CD4-positive, alpha-beta T cell treated with Interleukin-15 for 4 hours (primary cell): ENCODE measurements around the gene PTPRD.

Experiments used
- DNase-seq: peaks from one replicate; pipeline ENCODE4 v3.0.0-alpha.2; 2020; ENCODE audit warnings: low spot score

PTPRD gene

GRCh38 chr9:8492679-8493078 is 2120.1 kb downstream of the PTPRD start:
- DNase-seq, result no peak

DNA sequence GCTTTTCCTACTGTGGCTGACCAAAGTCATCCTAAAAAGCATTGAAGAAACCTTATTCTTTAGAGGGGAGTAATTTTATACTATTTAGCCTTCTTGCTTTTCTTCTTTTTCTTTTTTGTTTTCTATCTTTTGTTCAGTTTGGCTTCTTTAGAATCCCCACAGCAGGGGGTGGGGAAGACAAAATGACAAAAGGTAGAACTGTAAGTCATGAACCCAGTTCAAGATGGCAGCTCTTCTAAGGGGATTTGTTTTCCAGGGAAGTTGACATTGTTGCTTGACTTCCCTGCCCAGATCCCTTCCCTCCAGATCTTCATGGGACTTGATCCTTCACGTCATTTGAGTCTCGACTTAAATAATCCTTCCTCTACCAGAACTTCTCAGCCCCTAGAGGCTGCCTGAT is 2120.8 kb downstream of the PTPRD start:
- DNase-seq, result no peak

DNA sequence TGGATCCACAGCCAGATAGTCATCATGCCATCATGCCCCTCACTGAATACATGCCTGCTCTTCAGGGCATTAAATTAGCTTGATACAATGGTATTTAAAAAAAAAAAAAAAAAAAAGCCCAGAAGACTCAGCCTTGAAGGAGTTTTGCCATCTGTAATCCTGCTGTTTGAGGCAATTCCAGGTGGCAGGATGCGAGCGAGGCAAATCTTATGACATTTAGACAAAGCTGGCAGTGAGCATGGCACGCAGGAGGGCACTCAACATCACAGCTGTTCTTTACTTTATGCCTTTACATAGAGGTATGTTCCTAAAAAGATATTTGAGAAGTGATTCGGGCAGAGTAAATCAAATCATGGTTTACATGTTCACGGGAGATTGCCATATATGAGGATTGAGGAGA is 2121.2 kb downstream of the PTPRD start:
- no peak for DNase-seq

DNA sequence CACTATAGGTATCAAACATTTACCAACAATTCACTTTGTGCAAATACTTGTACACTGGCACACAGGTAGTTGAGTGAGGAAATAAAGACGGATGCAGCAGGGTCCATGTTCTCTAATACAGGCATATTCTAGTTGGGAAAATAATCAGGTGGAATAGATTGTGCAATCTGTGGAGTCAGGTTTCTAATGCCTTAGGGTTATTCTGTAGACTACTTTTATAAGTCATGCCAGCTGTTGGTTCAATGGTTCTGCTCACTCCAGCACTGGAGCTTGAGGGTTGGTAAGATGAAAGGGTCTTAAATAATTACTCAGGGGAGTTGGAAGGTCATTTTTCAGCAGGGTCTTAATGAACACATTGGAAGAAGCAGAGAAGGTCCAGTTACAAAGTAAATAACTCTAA is 2123.0 kb downstream of the PTPRD start:
- no peak for DNase-seq

GRCh38 chr9:8486095-8486494 is 2126.7 kb downstream of the PTPRD start:
- DNase-seq, result no peak

GRCh38 chr9:8484597-8485191 is 2128.1 kb downstream of the PTPRD start:
- DNase-seq, result no peak

DNA sequence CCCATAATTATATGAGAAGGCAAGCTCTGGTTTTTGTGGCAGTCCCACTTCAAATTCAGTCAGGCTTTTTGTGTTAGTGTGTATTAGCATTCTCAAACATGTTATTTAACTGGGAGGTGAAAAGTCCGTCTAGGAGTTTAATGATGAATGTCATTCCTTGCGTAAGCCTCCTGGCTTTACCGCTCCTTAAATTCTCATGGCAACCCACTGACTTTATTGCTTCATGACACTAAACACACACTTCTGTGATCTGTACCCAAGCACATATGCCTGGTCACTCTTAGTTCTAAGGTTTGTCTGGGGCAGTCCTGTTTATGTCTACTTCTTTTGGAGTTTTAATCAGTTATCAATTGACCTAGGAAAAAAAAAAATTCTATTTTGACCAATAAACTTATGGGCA is 2135.4 kb downstream of the PTPRD start:
- DNase-seq, result no peak

DNA sequence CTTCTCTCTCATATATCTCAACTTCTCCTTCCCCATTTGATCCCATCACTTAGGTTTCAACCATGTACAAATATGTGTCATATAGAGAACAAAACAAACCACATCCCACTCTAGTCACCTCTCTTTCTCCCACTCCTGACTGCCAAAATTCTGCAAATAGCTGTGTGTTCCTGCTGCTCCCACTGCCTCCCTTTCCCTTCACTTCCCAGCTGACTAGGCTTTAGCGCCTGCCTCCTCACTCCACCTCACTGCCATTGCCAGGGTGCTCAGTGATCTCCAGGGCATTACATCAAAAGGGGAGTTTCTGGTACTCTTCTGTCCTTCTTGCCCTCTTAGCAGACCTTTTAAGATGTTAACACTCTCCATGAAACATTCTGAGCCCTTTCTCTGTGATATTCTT is 2137.9 kb downstream of the PTPRD start:
- no peak for DNase-seq

- DNase-seq, result no peak
Observed at GRCh38 chr9:8473244-8474020, 2139.4 kb downstream of the PTPRD start.

DNA sequence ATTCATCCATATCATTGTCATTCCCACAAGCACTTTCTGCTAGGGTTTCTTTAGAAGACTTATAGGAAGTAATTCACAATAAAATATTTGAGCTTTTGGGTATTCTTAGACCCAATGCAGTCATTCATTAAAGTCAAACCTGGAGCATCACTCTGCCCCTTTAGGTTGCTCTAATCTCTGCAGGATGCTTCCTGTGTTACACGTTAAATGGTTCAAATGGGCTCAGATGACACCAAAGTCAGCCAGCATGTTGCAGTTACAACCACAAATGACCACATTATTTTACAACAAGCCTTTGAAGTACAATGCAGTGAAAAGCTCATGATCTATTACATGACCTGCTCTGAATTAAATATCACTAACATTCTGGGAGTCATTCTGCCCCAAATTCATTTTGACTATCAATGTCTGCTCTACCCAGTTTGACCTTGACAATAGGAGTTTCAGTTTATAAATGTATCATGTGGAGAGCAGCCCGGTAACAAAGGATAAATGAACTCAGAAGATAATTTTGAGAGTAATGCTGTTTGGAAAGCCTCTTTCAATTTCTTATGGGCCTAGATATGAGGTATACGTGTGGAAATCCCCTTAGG is 2144.7 kb downstream of the PTPRD start:
- DNase-seq, result no peak

GRCh38 chr9:8457816-8458215 is 2155.0 kb downstream of the PTPRD start:
- no peak for DNase-seq

DNA sequence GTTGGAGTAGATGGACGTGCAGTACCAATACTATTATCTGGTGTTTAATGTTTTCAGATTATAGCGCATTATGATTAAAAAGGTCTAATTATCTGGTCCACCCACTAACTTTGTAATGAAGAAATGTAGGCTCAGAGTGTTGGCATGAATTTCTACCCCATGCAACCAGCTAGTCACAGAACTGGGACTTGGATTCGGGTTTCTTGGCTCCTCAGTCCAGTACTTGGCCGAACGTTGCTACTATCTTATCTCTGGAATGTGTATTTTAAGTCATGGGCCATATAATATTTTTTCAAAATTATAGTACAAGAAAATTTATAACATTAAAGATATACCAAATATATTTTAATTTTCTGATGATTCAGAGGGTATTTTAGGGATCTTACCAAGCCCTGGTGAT is 2155.7 kb downstream of the PTPRD start:
- DNase-seq, result no peak

GRCh38 chr9:8456344-8456743 is 2156.5 kb downstream of the PTPRD start:
- DNase-seq, result no peak

DNA sequence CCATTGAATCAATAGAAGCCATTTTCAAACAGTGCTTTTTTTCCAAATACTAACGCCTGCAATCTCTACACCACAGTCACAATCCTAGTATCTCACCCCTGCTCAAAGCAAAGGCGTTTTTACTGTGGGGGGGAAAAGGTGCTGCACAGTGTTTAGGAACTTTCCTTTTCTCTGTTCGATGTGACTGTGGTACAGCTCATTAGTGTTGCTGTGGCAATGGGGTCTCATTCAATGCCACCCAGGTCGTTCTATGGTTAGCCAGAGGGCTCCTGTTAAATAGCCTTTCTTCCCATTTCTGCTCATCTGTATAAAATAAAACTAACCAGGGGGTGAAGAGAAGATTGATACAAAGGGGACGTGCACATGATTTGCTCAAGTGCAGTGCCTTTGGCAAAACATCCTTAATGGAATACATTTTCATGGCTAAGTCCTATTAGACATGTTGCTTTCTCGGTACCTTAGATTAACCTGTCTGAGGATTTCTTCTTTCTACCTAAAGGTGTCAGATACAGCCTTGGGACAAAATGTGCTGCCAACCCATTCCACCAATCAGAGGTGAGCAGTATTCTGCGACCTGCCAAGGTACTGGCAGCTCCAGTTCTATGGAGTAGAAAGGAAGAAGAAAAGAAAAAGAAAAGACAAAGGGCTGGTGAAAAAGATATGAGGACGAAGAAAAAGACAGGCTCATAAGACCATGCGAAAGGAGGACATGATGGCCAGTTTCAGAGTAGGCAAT is 2161.8 kb downstream of the PTPRD start:
- DNase-seq, result no peak

GRCh38 chr9:8448226-8448625 is 2164.6 kb downstream of the PTPRD start:
- no peak for DNase-seq

DNA sequence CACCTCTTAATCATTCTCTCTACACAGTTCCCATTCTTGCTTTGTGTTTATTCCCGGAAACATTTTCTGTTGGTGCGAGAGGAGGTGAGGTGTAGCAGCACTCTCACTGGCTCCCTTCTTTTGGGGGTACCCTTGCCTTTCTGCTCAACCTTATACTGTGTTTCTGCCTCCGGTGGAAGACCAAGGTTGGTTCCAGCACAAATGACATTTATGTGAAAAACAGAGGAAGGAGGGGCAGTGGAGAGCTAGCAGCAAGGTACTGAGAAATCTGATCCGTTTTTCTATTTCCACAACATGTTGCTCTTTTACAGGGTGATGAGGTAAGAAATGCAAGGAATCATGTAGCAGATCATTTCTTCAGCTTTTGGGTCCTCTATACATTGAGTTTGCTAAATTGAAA is 2165.2 kb downstream of the PTPRD start:
- no peak for DNase-seq

- DNase-seq, result no peak
Observed at GRCh38 chr9:8437876-8438275, 2174.9 kb downstream of the PTPRD start.

- DNase-seq, result no peak
Observed at GRCh38 chr9:8437259-8437658, 2175.5 kb downstream of the PTPRD start.

GRCh38 chr9:8436786-8437185 is 2176.0 kb downstream of the PTPRD start:
- no peak for DNase-seq

GRCh38 chr9:8434621-8435020 is 2178.2 kb downstream of the PTPRD start:
- DNase-seq, result no peak

GRCh38 chr9:8432224-8432623 is 2180.6 kb downstream of the PTPRD start:
- DNase-seq, result no peak

GRCh38 chr9:8431505-8431904 is 2181.3 kb downstream of the PTPRD start:
- no peak for DNase-seq

DNA sequence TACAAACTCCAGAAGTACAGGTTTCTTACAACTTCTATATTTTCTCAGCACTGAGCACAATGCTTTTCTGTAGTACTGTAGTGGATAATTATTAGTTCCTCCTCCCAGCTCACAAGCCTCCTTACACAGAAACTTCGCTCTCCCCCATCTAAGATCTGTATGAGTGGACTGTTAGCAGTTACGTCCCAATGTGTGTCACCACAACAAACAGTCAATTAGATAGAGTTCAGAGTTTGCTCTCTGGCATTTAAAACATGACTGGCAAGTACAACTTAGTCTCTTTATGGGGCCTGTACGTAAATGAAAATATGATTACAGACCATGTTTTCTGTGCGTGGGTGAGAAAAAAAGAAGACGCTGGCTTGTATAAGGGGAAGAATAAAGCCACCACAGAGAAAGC is 2181.9 kb downstream of the PTPRD start:
- no peak for DNase-seq
